Karpas-422 (cell line): ENCODE results near the gene MRFAP1L1. TPM values are rescaled to one million over a fixed set of nuclear protein-coding genes. Genes with fewer than 3 reads are reported as not detected.
"Not testable (repeated sequence)": the region's sequence is repeated elsewhere in the genome, so short reads cannot be mapped to it uniquely, and the experiment has no call there.

ENCODE experiments used
- DNase-seq: peaks from one replicate; pipeline ENCODE4 v3.0.0-alpha.2; 2015
- H2AFZ ChIP-seq: fragments of 200-600 bp; sonication (generic); 2 replicates; pipeline ENCODE4 v1.6.1; 2014; ENCODE audit warnings: antibody characterized with exemption, low read length, mixed read lengths
- H3K27ac ChIP-seq: fragments of 200-600 bp; sonication (generic); 2 replicates; pipeline ENCODE4 v1.5.1; 2014; ENCODE audit warnings: mild to moderate bottlenecking, low read length, moderate library complexity
- H3K27me3 ChIP-seq: fragments of 200-600 bp; sonication (generic); 2 replicates; pipeline ENCODE4 v1.6.1; 2014; ENCODE audit warnings: low read length, mixed read lengths
- H3K36me3 ChIP-seq: fragments of 200-600 bp; sonication (generic); 2 replicates; pipeline ENCODE4 v1.6.1; 2014; ENCODE audit warnings: low read length, mixed read lengths; ENCODE audit not compliant: insufficient read depth
- H3K4me1 ChIP-seq: fragments of 200-600 bp; sonication (generic); 2 replicates; pipeline ENCODE4 v1.6.1; 2014; ENCODE audit warnings: mild to moderate bottlenecking, low read length, mixed read lengths
- H3K4me2 ChIP-seq: fragments of 200-600 bp; sonication (generic); 2 replicates; pipeline ENCODE4 v1.6.1; 2014; ENCODE audit warnings: low read length, low read depth, mild to moderate bottlenecking; ENCODE audit not compliant: poor library complexity, severe bottlenecking
- H3K4me3 ChIP-seq: fragments of 200-600 bp; sonication (generic); 2 replicates; pipeline ENCODE4 v1.5.1; 2014; ENCODE audit warnings: mild to moderate bottlenecking, antibody characterized with exemption, low read length, mixed read lengths
- H3K79me2 ChIP-seq: fragments of 200-600 bp; sonication (generic); 2 replicates; pipeline ENCODE4 v1.6.1; 2014; ENCODE audit warnings: mild to moderate bottlenecking, low read length, mixed read lengths
- H3K9ac ChIP-seq: fragments of 200-600 bp; sonication (generic); 2 replicates; pipeline ENCODE4 v1.6.0; 2014; ENCODE audit warnings: low read length
- H3K9me2 ChIP-seq: fragments of 200-600 bp; sonication (generic), shearing (Covaris generic); replicated peaks from 2 replicates; pipeline ENCODE4 v1.6.0; 2014; ENCODE audit warnings: mild to moderate bottlenecking, low read length, moderate library complexity; ENCODE audit not compliant: insufficient read depth
- H3K9me3 ChIP-seq: fragments of 300-700, 200-600 bp; sonication (generic); 2 replicates; pipeline ENCODE4 v1.6.1; 2014; ENCODE audit warnings: low read length, mixed read lengths
- H4K20me1 ChIP-seq: fragments of 200-600 bp; sonication (generic); 2 replicates; pipeline ENCODE4 v1.6.1; 2014; ENCODE audit warnings: mild to moderate bottlenecking, antibody characterized with exemption, low read length, low read depth; ENCODE audit not compliant: insufficient read depth
- total RNA-seq: library from RNA; depleted of rRNA; stranded (reverse); fragments of >200 nt; shearing (Covaris generic); gene quantifications from 2 replicates; pipeline ENCODE4 v1.2.3, GENCODE V29; 2014; ENCODE audit warnings: low replicate concordance

The MRFAP1L1 gene
- total RNA-seq, 1 experiment from 2014 or later = 41.9 TPM

GRCh38 chr4:6730603-6731317 is 21.1 kb upstream of the MRFAP1L1 start:
- H3K4me1 ChIP-seq = no peaks in the 10 kb centered on the region
- no peaks in the 10 kb centered on the region for H3K9me3 ChIP-seq
- H3K27ac ChIP-seq = no peak overlapping the region
- H3K9me2 ChIP-seq = no peaks in the 10 kb centered on the region
- H3K4me3 ChIP-seq = no peak overlapping the region
- H3K4me2 ChIP-seq = no peak overlapping the region
- no peaks in the 10 kb centered on the region for H3K79me2 ChIP-seq
- no peaks in the 10 kb centered on the region for H4K20me1 ChIP-seq
- no peaks in the 10 kb centered on the region for H3K27me3 ChIP-seq
- H3K9ac ChIP-seq = no peak overlapping the region
- H3K36me3 ChIP-seq = no peaks in the 10 kb centered on the region
- no peak for DNase-seq
- H2AFZ ChIP-seq = no peak overlapping the region

GRCh38 chr4:6728320-6729029 is 18.8 kb upstream of the MRFAP1L1 start:
- H3K36me3 ChIP-seq = no peaks in the 10 kb centered on the region
- no peak overlapping the region for H3K9ac ChIP-seq
- no peaks in the 10 kb centered on the region for H3K9me3 ChIP-seq
- H3K4me3 ChIP-seq = no peak overlapping the region
- H3K9me2 ChIP-seq = no peaks in the 10 kb centered on the region
- no peak overlapping the region for H3K4me2 ChIP-seq
- no peaks in the 10 kb centered on the region for H3K79me2 ChIP-seq
- H2AFZ ChIP-seq = no peak overlapping the region
- H3K27me3 ChIP-seq = no peaks in the 10 kb centered on the region
- DNase-seq = no peak
- no peak overlapping the region for H3K27ac ChIP-seq
- no peaks in the 10 kb centered on the region for H3K4me1 ChIP-seq
- H4K20me1 ChIP-seq = no peaks in the 10 kb centered on the region

- H3K27ac ChIP-seq = no peak overlapping the region
- DNase-seq = no peak
- H3K36me3 ChIP-seq = no peaks in the 10 kb centered on the region
- H3K9ac ChIP-seq = no peak overlapping the region
- H2AFZ ChIP-seq = no peak overlapping the region
- H3K79me2 ChIP-seq = no peaks in the 10 kb centered on the region
- H3K9me2 ChIP-seq = no peaks in the 10 kb centered on the region
- no peak overlapping the region for H3K4me2 ChIP-seq
- no peaks in the 10 kb centered on the region for H3K27me3 ChIP-seq
- no peaks in the 10 kb centered on the region for H4K20me1 ChIP-seq
- no peaks in the 10 kb centered on the region for H3K9me3 ChIP-seq
- no peaks in the 10 kb centered on the region for H3K4me1 ChIP-seq
- H3K4me3 ChIP-seq = no peak overlapping the region
Measured at GRCh38 chr4:6727943-6728250, 18.2 kb upstream of the MRFAP1L1 start.

- H2AFZ ChIP-seq = no peak overlapping the region
- H3K4me2 ChIP-seq = no peak overlapping the region
- H3K9ac ChIP-seq = no peak overlapping the region
- no peak overlapping the region for H3K4me3 ChIP-seq
- no peaks in the 10 kb centered on the region for H3K9me3 ChIP-seq
- H3K9me2 ChIP-seq = no peaks in the 10 kb centered on the region
- no peak for DNase-seq
- H3K36me3 ChIP-seq = no peaks in the 10 kb centered on the region
- no peaks in the 10 kb centered on the region for H3K27me3 ChIP-seq
- H4K20me1 ChIP-seq = no peaks in the 10 kb centered on the region
- no peak overlapping the region for H3K27ac ChIP-seq
- no peaks in the 10 kb centered on the region for H3K79me2 ChIP-seq
- no peaks in the 10 kb centered on the region for H3K4me1 ChIP-seq
Measured at GRCh38 chr4:6727081-6727942, 17.6 kb upstream of the MRFAP1L1 start.

GRCh38 chr4:6725427-6725961 is 15.8 kb upstream of the MRFAP1L1 start:
- not testable (repeated sequence) for H3K36me3 ChIP-seq, H3K79me2 ChIP-seq, H2AFZ ChIP-seq, H4K20me1 ChIP-seq, H3K9ac ChIP-seq, H3K4me3 ChIP-seq, H3K4me1 ChIP-seq, H3K9me2 ChIP-seq, H3K27ac ChIP-seq, H3K4me2 ChIP-seq, H3K27me3 ChIP-seq, DNase-seq, H3K9me3 ChIP-seq

DNA sequence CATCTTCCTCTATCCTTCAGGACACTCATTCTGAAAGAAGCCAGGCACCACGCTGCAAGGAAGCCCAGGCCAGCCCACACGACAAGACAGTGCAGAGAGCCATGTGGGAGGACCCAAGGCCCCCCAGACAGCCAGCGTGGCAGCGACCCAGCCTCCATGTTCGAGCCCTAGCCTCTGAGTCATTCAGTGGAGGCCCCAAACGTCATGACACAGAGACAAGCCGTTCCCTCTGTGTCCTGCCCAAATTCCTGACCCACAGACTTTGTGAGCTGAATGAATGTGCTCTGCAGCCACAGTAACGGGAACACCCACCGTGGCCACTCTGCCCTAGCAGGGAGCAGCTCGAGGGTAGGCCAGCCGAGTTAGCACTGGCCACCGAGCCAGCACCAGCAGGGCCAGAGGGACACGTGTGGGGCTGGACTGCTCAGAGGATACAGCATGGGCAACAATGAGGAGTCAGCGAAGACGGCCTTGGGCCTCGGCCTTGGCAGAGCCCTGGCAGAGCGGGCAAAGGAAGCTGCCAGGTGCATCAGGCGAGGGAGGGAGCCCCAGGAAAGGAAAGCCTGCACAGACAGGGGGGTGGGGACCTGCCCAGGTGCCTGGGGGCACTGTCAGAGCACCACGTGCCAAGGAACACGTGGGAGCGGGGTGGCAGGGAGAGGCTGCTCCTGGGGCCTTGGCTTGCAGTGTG is 14.9 kb upstream of the MRFAP1L1 start:
- Histone ChIP-seq H3K9me3 (no peaks in the 10 kb centered on the region), H3K79me2 (no peaks in the 10 kb centered on the region), H3K4me2 (no peak overlapping the region), H3K36me3 (no peaks in the 10 kb centered on the region), H3K9me2 (no peaks in the 10 kb centered on the region), H2AFZ (no peak overlapping the region), H3K4me3 (no peak overlapping the region), H4K20me1 (no peaks in the 10 kb centered on the region), H3K4me1 (peaks cover 8% of the 10 kb centered on the region), H3K27ac (no peak overlapping the region), H3K9ac (no peak overlapping the region), H3K27me3 (no peaks in the 10 kb centered on the region)
- DNase-seq = no peak

DNA sequence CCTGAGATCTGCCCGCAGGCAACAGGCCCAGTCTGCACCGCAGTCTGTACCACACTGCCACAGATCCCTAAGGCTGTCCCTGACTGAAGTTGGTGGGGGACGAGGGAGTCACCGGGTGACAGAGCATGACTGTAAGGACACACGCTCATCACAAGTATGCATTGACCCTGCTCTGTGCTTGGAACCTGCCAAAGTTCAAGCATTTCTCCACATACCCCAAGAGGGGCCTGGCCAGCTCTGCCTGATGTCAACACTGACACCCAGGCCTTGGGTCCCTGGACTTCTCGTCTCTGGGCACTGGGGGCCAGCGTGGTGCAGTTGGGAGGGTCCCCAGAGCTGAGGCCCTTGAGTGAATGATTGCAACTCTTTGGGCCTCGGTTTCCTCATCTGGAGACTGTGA is 14.2 kb upstream of the MRFAP1L1 start:
- no peaks in the 10 kb centered on the region for H3K36me3 ChIP-seq
- peaks cover 4% of the 10 kb centered on the region; the same call in 1 of the 2 replicates for H4K20me1 ChIP-seq
- peaks cover 8% of the 10 kb centered on the region for H3K4me1 ChIP-seq
- no peaks in the 10 kb centered on the region for H3K9me3 ChIP-seq
- no peaks in the 10 kb centered on the region for H3K79me2 ChIP-seq
- no peaks in the 10 kb centered on the region for H3K9me2 ChIP-seq
- H3K4me3 ChIP-seq = no peak overlapping the region
- H3K4me2 ChIP-seq = no peak overlapping the region
- no peak overlapping the region for H2AFZ ChIP-seq
- H3K27me3 ChIP-seq = no peaks in the 10 kb centered on the region
- no peak overlapping the region for H3K9ac ChIP-seq
- no peak overlapping the region for H3K27ac ChIP-seq
- DNase-seq = no peak
